Activated CD4-positive, alpha-beta memory T cell treated with anti-CD3 and anti-CD28 coated beads, Interleukin-2, amount 10 ng/mL, durations not matched to agents 7 days and 5 days (primary cell): ENCODE results near the gene SPINDOC. TPM values are rescaled to one million over a fixed set of nuclear protein-coding genes. Genes with fewer than 3 reads are reported as not detected.
"Not testable (repeated sequence)": the region's sequence is repeated elsewhere in the genome, so short reads cannot be mapped to it uniquely, and the experiment has no call there.

Experiments
- CTCF ChIA-PET: fragments of 350-600 bp; sonication (Branson Sonifier 250); formaldehyde crosslinking; loops from one replicate; lab custom pipeline; 2021; ENCODE audit warnings: antibody characterized with exemption, inconsistent platforms; lab: Charles Lee
- POLR2A ChIA-PET: fragments of 350-600 bp; sonication (Branson Sonifier 250); formaldehyde crosslinking; loops from one replicate; lab custom pipeline; 2021; ENCODE audit warnings: antibody characterized with exemption; lab: Charles Lee
- DNase-seq: peaks from one replicate; pipeline ENCODE4 v3.0.0-alpha.2; 2020
- H3K27ac Mint-ChIP-seq: one replicate; pipeline ENCODE4 v1.8.0; 2021; ENCODE audit warnings: mild to moderate bottlenecking, mixed read lengths
- H3K27me3 Mint-ChIP-seq: one replicate; pipeline ENCODE4 v1.8.0; 2021; ENCODE audit warnings: mixed read lengths
- H3K36me3 Mint-ChIP-seq: one replicate; pipeline ENCODE4 v1.8.0; 2021; ENCODE audit warnings: low read depth, mixed read lengths
- H3K4me1 Mint-ChIP-seq: one replicate; pipeline ENCODE4 v1.8.0; 2021; ENCODE audit warnings: mixed read lengths
- H3K4me3 Mint-ChIP-seq: one replicate; pipeline ENCODE4 v1.8.0; 2021; ENCODE audit warnings: mild to moderate bottlenecking, mixed read lengths
- H3K9me3 Mint-ChIP-seq: one replicate; pipeline ENCODE4 v1.8.0; 2021; ENCODE audit warnings: mixed read lengths
- total RNA-seq, 2 experiments: library from RNA; stranded (reverse); gene quantifications; one replicate each; pipeline ENCODE4 v1.2.3, GENCODE V29; 2021

Gene SPINDOC
- total RNA-seq, 2 experiments from 2014 or later = 33.2 to 37.2 TPM

GRCh38 chr11:63802637-63803414 lies 10.4 kb upstream of the SPINDOC start:
- Mint-ChIP-seq H3K27me3 (peaks cover 5% of the 10 kb centered on the region), H3K9me3 (no peaks in the 10 kb centered on the region), H3K36me3 (no peaks in the 10 kb centered on the region), H3K4me3 (no peak overlapping the region), H3K27ac (no peak overlapping the region), H3K4me1 (no peaks in the 10 kb centered on the region)
- no peak for DNase-seq
- ChIA-PET POLR2A (interaction anchor here (0.9 kb wide), 1 partner anchor 9 kb away, joined by 3 read pairs; no protein-coding TSS in a partner anchor), CTCF (interaction anchor here (0.7 to 0.9 kb wide), 2 partner anchors 35 to 345 kb away, joined by 3 to 4 read pairs; no protein-coding TSS in a partner anchor)

- Mint-ChIP-seq H3K27me3 (peaks cover 5% of the 10 kb centered on the region), H3K4me1 (no peaks in the 10 kb centered on the region), H3K36me3 (no peaks in the 10 kb centered on the region), H3K27ac (no peak overlapping the region), H3K4me3 (no peak overlapping the region), H3K9me3 (no peaks in the 10 kb centered on the region)
- ChIA-PET CTCF (no interaction called here), POLR2A (interaction anchor here (0.6 kb wide), 1 partner anchor 578 kb away, joined by 3 read pairs; no protein-coding TSS in a partner anchor)
- no peak for DNase-seq
These were observed 9.0 kb upstream of the SPINDOC start for GRCh38 chr11:63804259-63804658.

GRCh38 chr11:63805844-63806415 lies 7.3 kb upstream of the SPINDOC start:
- CTCF ChIA-PET = no interaction called here
- peaks cover 4% of the 10 kb centered on the region for H3K27me3 Mint-ChIP-seq

DNA sequence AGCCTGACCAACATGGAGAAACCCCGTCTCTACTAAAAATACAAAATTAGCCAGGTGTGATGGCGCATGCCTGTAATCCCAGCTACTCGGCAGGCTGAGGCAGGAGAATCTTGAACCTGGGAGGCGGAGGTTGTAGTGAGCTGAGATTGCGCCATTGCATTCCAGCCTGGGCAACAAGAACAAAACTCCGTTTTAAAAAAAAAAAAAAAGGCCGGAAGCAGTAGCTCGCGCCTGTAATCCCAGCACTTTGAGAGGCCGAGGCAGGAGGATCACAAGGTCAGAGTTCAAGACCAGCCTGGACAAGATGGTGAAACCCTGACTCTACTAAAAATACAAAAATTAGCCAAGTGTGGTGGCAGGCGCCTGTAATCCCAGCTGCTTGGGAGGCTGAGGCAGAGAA lies 2.9 kb upstream of the SPINDOC start:
- H3K9me3 Mint-ChIP-seq, H3K4me3 Mint-ChIP-seq, H3K27ac Mint-ChIP-seq, CTCF ChIA-PET, H3K36me3 Mint-ChIP-seq, POLR2A ChIA-PET, H3K27me3 Mint-ChIP-seq, DNase-seq: not testable (repeated sequence)
- peaks cover 28% of the 10 kb centered on the region for H3K4me1 Mint-ChIP-seq

More at GRCh38 chr11:63805844-63806415, 7.3 kb upstream of the SPINDOC start:
- Mint-ChIP-seq H3K4me3 (no peak overlapping the region), H3K36me3 (no peaks in the 10 kb centered on the region), H3K9me3 (no peaks in the 10 kb centered on the region), H3K4me1 (peaks cover 2% of the 10 kb centered on the region), H3K27ac (no peak overlapping the region)
- POLR2A ChIA-PET = no interaction called here
- no peak for DNase-seq

GRCh38 chr11:63811522-63811921 lies 1.7 kb upstream of the SPINDOC start:
- Mint-ChIP-seq H3K9me3 (no peaks in the 10 kb centered on the region), H3K36me3 (peaks cover 15% of the 10 kb centered on the region), H3K4me1 (peaks cover 37% of the 10 kb centered on the region), H3K27me3 (peaks cover 3% of the 10 kb centered on the region), H3K27ac (no peak overlapping the region), H3K4me3 (peak overlapping the region; percentile 33)
- DNase-seq = no peak
- POLR2A ChIA-PET = interaction anchor here (1.1 kb wide), 1 partner anchor 10 kb away, joined by 3 read pairs; no protein-coding TSS in a partner anchor
- CTCF ChIA-PET = no interaction called here

GRCh38 chr11:63813563-63814382 lies 517 bp downstream of the SPINDOC start:
- Mint-ChIP-seq H3K4me3 (peak overlapping the region; percentile 80), H3K36me3 (peaks cover 32% of the 10 kb centered on the region), H3K27me3 (peaks cover 3% of the 10 kb centered on the region), H3K4me1 (peaks cover 42% of the 10 kb centered on the region), H3K9me3 (no peaks in the 10 kb centered on the region), H3K27ac (peak overlapping the region; percentile 30)
- CTCF ChIA-PET = interaction anchor here (0.8 kb wide), 1 partner anchor 46 kb away, joined by 3 read pairs; no protein-coding TSS in a partner anchor
- peak; percentile 54 for DNase-seq
- POLR2A ChIA-PET = interaction anchor here (0.6 to 1.2 kb wide), 3 partner anchors 78 to 393 kb away, joined by 3 to 4 read pairs (median 4); no protein-coding TSS in a partner anchor

- Mint-ChIP-seq H3K36me3 (peaks cover 35% of the 10 kb centered on the region), H3K9me3 (no peaks in the 10 kb centered on the region)
- POLR2A ChIA-PET = interaction anchor here (0.6 to 1.2 kb wide), 3 partner anchors 78 to 393 kb away, joined by 3 to 4 read pairs (median 4); no protein-coding TSS in a partner anchor
These were observed 1.1 kb downstream of the SPINDOC start for GRCh38 chr11:63814383-63814736.

GRCh38 chr11:63816166-63816565 lies 2.9 kb downstream of the SPINDOC start:
- Mint-ChIP-seq H3K9me3 (no peaks in the 10 kb centered on the region), H3K36me3 (peaks cover 46% of the 10 kb centered on the region), H3K4me3 (no peak overlapping the region), H3K4me1 (peaks cover 38% of the 10 kb centered on the region), H3K27ac (no peak overlapping the region), H3K27me3 (no peaks in the 10 kb centered on the region)
- CTCF ChIA-PET = interaction anchor here (1.4 kb wide), 1 partner anchor 19 kb away, joined by 4 read pairs; no protein-coding TSS in a partner anchor
- no peak for DNase-seq
- POLR2A ChIA-PET = no interaction called here

More at GRCh38 chr11:63814383-63814736, 1.1 kb downstream of the SPINDOC start:
- Mint-ChIP-seq H3K27me3 (peaks cover 3% of the 10 kb centered on the region), H3K27ac (peak overlapping the region; percentile 30), H3K4me1 (peaks cover 42% of the 10 kb centered on the region), H3K4me3 (peak overlapping the region; percentile 80)
- CTCF ChIA-PET = interaction anchor here (0.8 kb wide), 1 partner anchor 46 kb away, joined by 3 read pairs; no protein-coding TSS in a partner anchor
- DNase-seq = no peak

- Mint-ChIP-seq H3K27me3 (no peaks in the 10 kb centered on the region), H3K4me3 (no peak overlapping the region), H3K9me3 (no peaks in the 10 kb centered on the region), H3K27ac (no peak overlapping the region), H3K4me1 (peaks cover 35% of the 10 kb centered on the region), H3K36me3 (peaks cover 49% of the 10 kb centered on the region)
- DNase-seq = no peak
- ChIA-PET POLR2A (no interaction called here), CTCF (interaction anchor here (1.4 kb wide), 2 partner anchors 19 to 20 kb away, joined by 4 to 5 read pairs; no protein-coding TSS in a partner anchor)
These were observed 3.5 kb downstream of the SPINDOC start for GRCh38 chr11:63816732-63817131.

DNA sequence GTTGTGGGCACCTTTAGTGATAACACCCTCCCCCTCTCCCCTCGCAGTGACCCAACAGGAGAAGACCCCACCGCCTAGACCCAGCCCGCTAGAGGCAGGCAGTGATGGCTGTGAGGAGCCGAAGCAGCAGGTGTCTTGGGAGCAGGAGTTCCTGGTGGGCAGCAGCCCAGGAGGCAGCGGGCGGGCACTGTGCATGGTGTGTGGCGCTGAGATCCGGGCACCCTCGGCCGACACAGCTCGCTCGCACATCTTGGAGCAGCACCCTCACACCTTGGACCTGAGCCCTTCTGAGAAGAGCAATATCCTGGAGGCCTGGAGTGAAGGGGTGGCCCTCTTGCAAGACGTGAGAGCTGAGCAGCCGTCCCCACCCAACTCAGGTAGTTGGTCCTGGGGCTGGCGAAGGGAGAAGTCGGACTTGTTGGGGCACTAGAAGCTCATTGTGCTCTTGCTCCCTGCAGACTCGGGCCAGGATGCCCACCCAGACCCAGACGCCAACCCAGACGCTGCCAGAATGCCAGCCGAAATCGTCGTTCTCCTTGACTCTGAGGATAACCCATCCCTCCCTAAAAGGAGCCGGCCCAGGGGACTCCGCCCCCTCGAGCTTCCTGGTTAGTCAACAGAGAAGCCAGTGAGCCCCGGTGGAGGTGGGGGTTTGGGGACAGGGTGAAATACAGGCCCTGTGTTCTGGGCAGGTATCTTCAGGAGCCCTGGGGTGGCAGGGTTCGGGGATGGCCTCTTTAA lies 4.7 kb downstream of the SPINDOC start:
- Mint-ChIP-seq H3K27ac (no peak overlapping the region), H3K4me1 (peaks cover 27% of the 10 kb centered on the region), H3K9me3 (no peaks in the 10 kb centered on the region), H3K36me3 (peaks cover 56% of the 10 kb centered on the region), H3K4me3 (no peak overlapping the region), H3K27me3 (no peaks in the 10 kb centered on the region)
- DNase-seq = no peak
- ChIA-PET POLR2A (no interaction called here), CTCF (interaction anchor here (1.4 kb wide), 1 partner anchor 19 kb away, joined by 5 read pairs; no protein-coding TSS in a partner anchor)

DNA sequence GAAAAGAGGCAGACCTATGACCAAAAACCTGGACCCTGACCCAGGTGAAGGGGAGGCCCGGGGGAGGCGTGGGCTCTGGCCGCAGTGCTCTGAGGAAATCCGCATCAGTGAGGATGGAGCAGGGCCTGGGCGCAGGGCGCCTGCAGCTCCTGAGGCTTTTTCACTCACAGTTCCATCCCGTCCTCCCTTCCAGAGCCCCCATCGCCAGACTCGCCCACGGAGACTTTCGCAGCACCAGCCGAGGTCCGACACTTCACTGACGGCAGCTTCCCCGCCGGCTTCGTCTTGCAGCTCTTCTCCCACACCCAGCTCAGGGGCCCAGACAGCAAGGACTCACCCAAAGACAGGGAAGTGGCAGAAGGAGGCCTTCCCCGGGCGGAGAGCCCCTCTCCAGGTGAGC lies 5.4 kb downstream of the SPINDOC start:
- POLR2A ChIA-PET = no interaction called here
- no peaks in the 10 kb centered on the region for H3K9me3 Mint-ChIP-seq
- DNase-seq = no peak
- no peak overlapping the region for H3K27ac Mint-ChIP-seq
- no peaks in the 10 kb centered on the region for H3K27me3 Mint-ChIP-seq
- no peak overlapping the region for H3K4me3 Mint-ChIP-seq
- peaks cover 61% of the 10 kb centered on the region for H3K36me3 Mint-ChIP-seq
- CTCF ChIA-PET = interaction anchor here (0.6 kb wide), 1 partner anchor 484 kb away, joined by 4 read pairs; no protein-coding TSS in a partner anchor
- peaks cover 27% of the 10 kb centered on the region for H3K4me1 Mint-ChIP-seq

DNA sequence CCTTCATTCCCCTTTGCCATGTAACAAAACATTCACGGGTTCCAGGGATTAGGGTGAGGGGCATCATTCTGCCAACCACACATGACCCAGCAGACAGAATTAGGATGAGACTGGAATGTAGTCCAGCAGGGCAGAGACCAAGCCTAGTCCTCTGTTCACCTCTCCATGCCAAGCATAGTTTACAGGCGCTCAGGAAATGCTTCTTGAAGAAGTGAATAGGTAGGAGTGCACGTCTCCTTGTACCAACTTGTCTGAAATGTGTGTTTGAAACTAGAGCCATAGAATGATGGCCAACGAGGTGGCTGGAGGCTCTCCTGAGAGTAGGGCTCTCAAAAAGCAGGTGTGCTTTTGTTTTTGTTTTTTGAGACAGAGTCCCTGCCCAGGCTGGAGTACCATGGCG lies 8.2 kb downstream of the SPINDOC start:
- DNase-seq = no peak
- H3K4me1 Mint-ChIP-seq = peaks cover 6% of the 10 kb centered on the region
- H3K4me3 Mint-ChIP-seq = no peak overlapping the region
- H3K9me3 Mint-ChIP-seq = no peaks in the 10 kb centered on the region
- no peak overlapping the region for H3K27ac Mint-ChIP-seq
- ChIA-PET CTCF (interaction anchor here (1.0 kb wide), 1 partner anchor 83 kb away, joined by 3 read pairs; no protein-coding TSS in a partner anchor), POLR2A (no interaction called here)
- no peaks in the 10 kb centered on the region for H3K27me3 Mint-ChIP-seq
- H3K36me3 Mint-ChIP-seq = peaks cover 69% of the 10 kb centered on the region
